Measurements from ENCODE around the gene SFXN3.

The SFXN3 gene

DNA sequence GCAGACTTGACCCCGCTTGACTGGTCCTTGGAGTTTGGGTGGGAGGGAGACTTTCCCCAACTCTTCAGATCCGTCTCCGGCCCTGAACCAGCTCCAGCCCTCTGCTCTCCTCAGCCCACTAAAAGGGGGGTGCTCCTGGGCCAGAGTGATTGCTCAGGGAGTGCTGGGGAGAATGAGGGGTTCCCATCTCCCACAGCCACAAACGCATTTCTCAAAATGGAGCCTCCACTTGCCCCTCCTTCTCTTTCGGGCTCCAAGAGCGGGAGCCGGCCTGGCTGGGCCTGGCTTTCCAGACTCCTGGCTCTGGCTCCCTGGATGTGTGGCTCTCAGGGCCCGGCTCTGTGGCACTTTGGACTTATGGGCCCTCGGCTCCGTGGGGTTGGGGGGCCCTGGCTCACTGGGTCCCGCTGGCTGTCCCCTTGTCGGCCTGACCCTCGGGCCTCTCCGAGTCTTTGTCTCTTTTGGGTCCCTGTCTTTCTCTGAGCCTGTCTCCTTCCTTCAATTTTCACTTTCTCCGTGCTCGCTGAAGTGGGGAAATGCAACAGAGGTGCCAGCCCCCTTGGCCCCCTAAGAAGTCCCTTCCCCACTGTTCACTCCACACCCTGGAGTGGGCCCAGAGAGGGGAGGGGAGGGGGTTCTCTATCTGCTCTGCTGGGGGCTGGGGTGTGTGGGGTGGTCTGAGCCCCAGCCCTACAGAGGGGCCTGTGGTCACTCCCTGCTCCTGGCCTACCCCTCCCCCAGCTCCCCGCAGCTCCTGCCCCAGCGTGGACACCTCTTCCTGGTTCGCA lies 30.7 kb upstream of the SFXN3 start:
- DNase-seq (ENCODE audit: low read depth), result no peak

DNA sequence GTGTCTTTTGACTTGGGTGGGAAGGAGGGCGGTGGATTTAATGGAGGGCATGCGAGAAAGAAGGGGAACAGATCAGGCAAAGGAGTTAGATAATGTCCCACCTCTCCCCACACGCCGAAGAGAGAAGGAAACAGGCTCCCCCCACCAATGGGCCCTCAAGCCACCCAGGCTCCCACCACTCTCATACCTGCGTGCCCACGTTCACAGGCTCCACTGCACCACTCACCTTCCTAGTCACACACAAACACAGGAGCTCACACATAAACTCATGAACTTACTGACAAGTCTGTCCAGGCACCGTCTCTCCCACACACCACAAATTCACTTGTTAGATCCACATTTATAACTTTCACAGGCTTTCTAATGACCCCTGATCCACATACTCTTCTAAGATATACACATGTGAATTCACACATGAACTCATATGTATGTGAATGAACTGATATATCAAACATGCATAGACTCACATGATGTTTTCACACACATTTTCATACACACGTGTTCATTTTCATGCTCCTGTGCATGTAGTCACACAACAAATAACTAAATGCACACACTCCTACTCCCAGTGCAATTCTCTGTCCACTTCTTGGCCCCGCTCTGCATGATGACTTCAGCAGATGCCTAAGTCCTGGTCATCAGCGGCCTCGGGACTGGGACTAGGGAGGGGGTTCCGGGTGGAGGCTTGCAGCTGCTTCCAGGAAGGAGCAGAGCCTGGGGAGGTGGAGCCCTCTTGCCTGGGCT lies 29.9 kb upstream of the SFXN3 start:
- DNase-seq (ENCODE audit: low read depth), result no peak

DNA sequence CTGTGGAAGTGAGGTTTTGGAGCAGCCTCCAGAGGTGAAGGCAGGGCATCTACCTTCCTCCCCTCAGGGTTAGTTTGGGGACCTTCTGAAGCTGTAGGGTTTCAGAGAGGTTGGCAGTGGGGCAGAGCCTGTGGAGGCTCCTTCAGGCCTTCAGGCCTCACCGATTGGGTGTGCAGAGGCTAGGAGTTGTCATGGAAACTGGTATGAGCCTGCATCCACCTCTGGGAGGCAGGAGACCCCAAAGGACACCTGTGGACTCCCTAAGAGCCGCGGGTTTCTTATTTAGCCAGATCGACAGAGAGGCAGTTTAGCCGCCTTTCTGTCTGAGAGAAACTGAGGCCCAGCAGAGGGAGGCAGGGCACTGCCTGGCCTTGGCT lies 29.4 kb upstream of the SFXN3 start:
- no peak for DNase-seq (ENCODE audit: low read depth)

DNA sequence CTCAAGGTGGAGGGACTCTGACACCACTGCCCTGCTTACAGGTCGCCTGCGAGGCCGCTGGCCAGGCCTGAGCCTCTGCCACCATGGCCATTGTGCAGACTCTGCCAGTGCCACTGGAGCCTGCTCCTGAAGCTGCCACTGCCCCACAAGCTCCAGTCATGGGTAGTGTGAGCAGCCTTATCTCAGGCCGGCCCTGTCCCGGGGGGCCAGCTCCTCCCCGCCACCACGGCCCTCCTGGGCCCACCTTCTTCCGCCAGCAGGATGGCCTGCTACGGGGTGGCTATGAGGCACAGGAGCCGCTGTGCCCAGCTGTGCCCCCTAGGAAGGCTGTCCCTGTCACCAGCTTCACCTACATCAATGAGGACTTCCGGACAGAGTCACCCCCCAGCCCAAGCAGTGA lies 28.6 kb upstream of the SFXN3 start:
- DNase-seq (ENCODE audit: low read depth), result no peak

DNA sequence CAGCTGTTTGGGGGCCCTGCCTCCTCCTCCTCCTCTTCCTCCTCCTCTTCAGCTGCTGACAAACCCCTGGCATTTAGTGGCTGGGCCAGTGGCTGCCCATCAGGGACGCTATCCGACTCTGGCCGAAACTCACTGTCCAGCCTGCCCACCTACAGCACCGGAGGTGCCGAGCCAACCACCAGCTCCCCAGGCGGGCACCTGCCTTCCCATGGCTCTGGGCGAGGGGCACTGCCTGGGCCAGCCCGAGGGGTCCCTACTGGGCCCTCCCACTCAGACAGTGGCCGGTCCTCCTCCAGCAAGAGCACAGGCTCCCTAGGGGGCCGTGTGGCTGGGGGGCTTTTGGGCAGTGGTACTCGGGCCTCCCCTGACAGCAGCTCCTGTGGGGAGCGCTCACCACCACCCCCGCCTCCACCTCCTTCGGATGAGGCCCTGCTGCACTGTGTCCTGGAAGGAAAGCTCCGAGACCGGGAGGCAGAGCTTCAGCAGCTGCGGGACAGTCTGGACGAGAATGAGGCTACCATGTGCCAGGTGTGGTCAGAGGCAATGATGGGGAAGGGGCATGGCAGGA lies 27.3 kb upstream of the SFXN3 start:
- no peak for DNase-seq (ENCODE audit: low read depth)

DNA sequence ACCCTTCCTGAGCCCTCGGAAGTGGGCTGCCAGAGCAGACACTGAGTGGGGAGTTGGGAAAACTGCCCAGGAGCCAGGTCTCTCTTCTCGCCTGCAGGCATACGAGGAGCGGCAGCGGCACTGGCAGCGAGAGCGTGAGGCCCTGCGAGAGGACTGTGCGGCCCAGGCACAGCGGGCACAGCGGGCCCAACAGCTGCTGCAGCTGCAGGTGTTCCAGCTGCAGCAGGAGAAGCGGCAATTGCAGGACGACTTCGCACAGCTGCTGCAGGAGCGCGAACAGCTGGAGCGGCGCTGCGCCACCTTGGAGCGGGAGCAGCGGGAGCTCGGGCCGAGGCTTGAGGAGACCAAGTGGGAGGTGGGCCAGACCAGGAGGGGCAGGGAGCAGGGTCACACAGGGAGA lies 25.7 kb upstream of the SFXN3 start:
- no peak for DNase-seq (ENCODE audit: low read depth)

DNA sequence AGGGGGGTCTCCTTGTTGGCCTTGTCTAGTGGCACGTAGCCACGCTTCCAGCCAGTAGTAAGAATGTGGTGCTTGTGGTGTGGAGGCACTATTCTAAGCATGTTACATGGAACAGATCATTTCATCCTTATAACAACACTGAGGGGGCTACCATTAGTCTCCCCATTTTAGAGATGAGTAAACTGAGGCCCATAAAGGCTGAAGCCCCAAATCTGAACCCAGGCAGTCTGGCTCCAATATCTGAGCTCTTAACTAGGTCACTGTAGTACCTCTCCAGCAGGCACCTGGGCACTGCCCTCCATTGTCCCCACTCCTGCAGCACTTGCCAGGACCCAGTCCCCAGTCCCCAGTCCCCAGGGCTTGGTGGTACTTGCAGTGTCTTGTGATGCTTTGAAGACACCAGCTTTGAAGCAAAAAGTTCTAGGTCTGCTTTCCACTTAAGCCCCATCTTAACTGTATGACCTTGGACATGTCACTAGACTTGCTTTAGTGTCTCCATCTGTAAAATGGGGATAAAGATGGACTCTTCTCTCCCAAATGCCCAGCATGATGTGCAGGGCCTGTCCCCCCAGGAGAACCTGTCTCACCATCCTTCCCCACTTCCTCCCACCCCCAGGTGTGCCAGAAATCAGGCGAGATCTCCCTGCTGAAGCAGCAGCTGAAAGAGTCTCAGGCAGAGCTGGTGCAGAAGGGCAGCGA lies 25.0 kb upstream of the SFXN3 start:
- no peak for DNase-seq (ENCODE audit: low read depth)

DNA sequence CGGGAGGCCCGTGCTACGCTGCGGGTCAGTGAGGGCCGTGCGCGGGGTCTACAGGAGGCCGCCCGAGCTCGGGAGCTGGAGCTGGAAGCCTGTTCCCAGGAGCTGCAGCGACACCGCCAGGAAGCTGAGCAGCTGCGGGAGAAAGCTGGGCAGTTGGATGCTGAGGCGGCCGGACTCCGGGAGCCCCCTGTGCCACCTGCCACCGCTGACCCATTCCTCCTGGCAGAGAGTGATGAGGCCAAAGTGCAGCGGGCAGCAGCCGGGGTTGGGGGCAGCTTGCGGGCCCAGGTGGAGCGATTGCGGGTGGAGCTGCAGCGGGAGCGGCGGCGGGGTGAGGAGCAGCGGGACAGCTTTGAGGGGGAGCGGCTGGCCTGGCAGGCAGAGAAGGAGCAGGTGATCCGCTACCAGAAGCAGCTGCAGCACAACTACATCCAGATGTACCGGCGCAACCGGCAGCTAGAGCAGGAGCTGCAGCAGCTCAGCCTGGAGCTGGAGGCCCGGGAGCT lies 24.4 kb upstream of the SFXN3 start:
- DNase-seq (ENCODE audit: low read depth), result no peak

DNA sequence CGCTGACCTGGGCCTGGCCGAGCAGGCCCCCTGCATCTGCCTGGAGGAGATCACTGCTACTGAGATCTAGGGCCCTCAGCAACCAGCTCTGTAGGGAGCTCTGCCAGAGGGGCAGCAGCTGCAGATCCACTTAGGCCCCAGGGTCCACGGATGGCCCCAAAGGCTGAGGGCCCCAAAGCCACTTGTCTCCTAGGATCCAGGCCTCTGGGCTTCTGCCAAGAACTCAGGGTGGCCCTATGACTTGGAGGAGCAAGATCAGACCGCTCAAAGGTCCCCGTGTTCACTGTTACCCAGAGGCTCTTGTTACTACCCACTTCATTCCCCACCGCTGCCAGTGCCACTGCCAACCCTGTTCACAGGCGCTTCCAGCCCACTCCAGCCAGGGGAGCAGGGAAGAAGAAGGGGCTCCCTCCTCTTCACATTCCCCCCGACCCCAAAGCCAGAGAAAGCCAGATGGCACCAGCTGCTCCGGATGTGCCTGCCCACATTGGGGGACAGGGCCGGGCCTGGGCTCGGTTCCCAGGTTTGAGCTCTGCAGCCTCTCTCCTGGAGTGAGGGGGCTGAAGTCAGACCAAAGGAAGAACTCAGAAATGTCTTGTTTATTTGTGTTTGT lies 23.8 kb upstream of the SFXN3 start:
- no peak for DNase-seq (ENCODE audit: low read depth)

DNA sequence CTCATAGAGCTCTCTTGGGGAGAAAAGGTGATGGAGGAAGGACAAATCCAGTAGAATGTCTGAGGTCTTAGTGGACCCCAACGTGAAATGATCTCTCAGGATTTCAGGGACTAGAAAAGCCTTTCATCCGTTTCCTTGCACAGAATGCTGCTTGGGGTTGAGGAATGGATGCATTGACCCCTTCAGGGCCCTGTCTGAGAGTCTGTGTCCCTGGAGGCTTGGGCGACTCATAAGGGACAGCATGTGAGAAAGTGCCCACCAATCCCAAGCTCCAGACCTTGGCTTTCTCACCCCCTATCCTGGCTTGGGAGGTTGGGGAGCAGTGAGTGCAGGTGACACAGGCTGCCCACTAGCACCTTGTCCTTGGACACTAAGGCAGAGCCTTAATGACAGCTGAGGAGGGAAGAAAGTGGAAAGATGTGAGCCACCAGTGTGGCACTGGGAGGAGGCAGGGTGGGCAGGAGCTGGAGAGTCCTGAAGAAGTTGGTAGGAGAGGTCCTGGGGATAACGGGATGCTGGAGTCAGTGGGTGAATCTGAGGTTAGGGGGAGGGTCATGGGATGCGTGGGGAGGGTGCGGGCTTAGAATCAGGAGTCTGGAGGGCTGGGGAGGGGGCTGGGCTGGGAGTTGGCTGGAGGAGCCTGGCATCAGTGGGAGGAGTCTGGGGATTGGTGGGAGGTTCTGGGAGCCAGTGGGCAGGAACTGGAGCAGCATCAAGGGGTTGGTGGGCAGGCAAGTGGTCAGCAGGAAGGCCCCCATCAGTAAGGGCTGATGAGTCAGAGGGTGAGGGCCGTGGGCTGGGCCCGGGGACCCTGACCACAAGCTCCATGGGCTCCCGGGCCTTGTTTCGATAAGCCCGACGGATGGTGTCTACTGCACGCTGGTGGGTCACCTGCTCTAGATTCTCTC lies 22.9 kb upstream of the SFXN3 start:
- no peak for DNase-seq (ENCODE audit: low read depth)

DNA sequence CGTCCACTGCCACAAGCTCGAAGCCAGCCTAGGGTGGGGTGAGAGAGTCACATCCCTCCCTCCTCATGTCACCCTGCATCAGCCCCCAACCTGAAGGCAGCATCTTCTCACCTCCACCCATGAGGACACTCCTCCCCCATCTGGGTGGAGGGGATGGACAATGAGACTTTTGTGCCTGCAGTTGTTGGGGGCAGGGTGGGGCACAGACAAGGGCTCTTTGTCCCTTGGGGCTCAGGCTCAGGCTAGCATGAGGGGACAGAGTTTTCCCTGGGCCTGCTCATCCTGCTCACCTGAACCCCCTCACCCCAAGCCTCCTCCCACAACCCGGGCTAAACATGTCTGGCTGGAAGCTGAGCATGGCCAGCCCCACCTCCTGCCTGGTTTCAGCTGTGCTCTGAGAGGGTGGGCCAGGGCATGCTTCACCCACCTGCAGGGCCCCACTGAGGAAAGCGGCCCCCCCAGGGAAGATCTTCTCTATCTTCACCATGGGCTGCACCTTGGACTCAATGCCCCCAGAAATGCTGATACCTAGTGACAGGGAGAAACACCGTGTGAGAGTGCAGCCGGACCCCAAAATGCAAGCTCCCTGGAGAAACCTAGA lies 22.1 kb upstream of the SFXN3 start:
- DNase-seq (ENCODE audit: low read depth), result no peak

DNA sequence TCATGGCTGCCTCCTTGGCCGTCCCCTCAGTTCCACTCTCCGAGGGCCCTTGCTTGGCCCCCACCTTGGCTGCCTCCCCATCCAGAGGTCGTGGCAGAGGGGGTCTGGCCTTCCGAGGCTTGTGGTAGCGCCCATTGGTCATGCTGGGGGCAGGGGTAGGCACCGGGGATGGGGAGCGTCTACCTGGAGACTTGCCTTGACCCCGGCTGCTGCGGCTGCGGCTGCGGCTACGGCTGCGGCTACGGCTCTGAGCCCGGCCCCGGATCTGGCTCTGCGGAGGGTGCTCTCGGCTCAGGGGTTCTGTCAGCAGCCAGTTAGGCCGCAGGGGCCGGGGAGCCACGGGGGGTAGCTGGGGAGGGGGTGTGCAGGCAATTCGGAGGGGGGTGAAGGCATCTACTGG lies 20.7 kb upstream of the SFXN3 start:
- no peak for DNase-seq (ENCODE audit: low read depth)

DNA sequence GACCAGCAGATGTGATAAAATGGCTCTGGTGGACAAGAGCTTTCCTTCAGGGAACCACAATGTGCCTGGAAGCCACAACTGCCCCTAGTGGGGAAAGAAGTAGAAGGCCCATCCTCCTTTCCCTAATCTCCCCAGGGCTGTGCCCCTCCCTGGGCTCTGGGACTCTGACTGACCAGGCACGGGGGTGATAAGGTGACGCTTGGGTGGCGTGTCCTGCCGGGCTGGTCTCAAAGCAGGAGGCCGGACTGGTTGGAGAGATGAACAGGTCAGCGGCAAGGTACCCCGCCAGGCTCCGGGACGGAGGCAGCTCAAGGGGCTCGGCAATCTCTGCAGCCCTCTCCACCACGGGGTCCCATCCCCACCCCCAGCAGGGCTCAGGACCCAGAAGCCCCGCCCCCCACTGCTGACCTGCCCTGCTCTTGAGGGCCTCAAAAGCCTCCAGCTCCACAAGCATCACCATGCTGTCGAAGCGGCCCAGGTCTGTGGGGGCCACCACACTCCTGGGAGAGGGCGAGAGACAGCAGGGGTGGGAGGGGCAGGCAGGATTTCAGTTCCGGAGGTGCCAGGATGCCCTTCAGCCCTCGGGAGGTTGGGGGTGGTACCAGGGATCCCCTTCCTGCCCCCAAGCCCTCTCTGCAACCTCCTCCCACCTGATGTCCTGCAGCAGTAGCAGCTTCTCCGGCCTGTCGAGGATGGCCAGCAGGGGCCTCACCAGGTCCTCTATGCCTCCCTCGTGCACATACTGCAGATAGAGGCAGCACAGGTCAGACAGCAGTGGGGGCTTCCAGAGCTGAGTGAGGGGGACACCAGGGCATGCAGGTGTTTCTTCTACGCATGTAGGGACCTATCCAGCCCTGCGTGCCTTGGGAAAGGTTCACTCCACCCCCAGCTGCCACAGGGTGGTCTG lies 19.3 kb upstream of the SFXN3 start:
- no peak for DNase-seq (ENCODE audit: low read depth)

DNA sequence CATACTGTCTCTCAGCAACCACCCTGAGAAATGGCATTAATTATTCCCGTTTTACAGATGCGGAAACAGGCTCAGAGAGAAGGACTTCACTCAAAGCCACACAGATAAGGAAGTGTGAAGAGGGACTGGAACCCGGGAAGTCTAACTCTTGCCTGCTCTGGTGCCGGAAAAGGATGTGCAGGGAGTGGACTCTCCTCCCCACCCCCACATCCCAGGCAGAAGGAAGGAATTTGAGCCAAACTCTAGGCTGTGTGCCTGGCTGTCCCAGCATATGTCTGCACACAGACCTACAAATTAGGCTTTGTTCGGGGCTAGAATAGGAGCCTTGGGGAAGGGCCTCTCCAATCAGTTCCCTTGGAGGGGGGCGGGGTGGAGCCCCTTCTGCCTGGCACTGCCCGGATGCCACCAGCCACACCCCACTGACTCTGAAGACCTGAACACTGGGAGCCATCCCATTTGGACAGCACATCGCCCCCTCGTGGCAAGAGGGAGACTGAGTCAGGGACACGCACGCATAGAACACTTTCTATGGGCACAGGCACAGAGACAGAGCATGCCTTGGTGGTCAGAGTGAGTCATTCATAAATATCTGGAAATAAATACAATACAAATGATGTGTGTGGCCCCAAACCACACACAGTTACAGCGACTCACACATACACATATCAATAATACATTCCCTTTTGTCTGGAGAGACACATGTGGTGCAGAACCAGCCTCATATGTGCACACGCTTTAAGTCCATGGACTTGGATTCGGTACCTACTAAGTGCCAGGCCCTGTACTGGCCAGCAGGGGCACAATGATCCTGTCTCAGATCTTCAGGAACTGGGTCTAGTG lies 18.3 kb upstream of the SFXN3 start:
- DNase-seq (ENCODE audit: low read depth), result peak; percentile 59

DNA sequence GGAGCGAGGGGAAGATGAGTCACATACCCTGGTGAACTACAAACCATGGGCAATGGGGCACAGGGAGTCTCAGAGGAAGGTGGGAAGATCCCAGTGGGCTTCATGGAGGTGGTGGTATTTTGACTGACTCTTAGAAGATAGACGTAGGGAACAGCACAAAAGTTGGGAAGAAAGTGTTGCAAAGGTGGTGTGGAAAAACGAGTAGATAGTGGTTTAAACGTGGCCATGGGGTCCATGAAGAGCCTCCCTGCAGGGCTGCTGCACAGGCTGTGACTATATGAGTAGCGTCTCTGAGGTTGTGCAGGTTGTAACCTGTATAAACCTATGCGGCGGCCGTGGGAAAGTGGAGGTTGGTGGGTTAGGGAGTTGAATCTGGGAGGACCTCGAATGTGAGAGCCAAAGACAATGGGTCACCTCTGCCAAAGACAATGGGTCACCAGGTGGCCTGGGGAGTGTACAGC lies 17.6 kb upstream of the SFXN3 start:
- DNase-seq (ENCODE audit: low read depth), result no peak

DNA sequence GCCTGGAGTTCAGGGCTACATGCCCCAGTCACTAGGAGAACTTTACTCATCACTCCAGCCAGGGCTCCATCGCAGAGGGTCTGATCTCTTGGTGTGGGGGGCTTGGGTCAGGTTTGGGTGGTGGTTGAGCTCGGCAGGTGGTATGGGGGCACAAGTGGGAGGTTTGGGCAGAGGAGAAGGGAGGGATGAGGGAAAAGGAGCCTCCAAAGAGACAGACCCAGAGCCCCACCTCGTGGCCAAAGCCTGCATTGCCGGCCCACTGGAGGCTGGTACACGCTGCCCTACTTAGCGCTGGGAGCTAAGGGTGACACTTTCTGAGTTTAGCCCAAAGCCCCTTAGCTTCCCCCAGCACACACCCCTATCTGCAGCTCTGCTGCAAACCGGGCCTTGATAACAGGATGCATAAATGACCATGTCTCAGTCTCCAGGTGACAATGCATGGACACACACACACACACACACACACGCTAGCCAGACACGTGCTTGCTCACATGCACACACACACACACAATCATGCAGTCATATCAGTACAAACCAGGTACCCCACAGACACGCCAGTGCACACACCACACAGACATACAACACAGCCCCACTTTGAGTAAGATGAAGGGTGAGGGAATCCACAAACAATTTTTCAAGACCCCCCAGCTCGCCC lies 16.7 kb upstream of the SFXN3 start:
- DNase-seq (ENCODE audit: low read depth), result peak; percentile 65

DNA sequence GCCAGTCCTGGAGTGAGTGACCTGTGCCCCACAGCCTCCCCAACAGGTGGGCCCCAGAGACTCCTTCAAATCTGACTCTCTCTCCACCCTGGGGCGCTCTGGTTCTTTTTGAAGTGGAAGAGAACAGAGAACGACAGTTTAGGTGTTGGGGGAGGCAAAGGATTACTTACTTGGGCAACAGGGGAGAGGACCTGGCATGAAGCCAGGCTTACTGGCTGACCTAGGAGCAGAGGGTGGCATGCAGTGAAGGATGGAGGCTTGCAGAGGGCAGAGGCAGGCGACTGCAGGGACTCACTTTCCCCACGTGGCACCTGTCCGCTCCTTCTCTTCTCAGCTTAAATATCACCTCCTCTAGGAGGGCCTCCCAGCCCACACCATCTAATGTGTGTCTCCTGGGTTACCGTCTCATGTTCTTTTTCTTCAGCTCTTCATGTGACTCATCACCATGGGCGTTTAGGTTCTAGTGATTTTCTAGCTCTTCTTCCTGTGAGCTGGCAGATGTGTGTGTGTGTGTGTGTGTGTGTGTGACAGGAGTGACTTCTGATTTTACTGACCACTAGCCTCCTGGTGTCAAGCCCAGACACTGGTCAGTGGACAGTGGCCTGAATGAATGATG lies 16.0 kb upstream of the SFXN3 start:
- no peak for DNase-seq (ENCODE audit: low read depth)

DNA sequence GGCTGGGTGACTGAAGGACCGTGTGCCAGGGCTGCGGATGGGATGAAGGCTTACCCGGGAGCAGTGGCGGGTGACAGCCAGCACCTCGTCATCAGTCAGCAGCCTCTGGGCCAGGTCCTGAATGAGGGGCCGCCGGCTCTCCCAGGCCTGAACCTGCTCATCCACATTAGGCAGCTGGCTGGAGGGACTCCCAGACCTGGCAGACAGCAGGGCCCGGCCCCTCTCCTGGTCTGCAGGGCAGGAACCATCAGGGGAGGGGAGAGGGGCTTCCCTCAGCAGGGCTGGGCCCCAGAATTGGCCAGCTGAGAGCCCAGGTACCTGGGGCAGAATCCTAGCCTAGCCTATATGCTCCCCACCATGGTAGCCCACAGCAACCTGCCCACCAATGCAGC lies 15.5 kb upstream of the SFXN3 start:
- no peak for DNase-seq (ENCODE audit: low read depth)
